SK-N-SH treated with all-trans-retinoic acid at 6 μM for 48 hours (cell line): ENCODE measurements around the gene LDHAL6B.

ENCODE experiments used
- ATAC-seq: fragments of 200-7000 bp; cut with Tn5 transposase; 3 replicates; pipeline ENCODE4 v1.9.1; 2020; ENCODE audit warnings: mild to moderate bottlenecking, moderate library complexity
- BACH2 ChIP-seq: fragments of 250-450 bp; sonication (Bioruptor Pico); IDR thresholded peaks from 2 replicates; pipeline ENCODE4 v1.9.0; 2021; ENCODE audit warnings: mild to moderate bottlenecking, borderline replicate concordance
- CREB5 ChIP-seq: fragments of 250-450 bp; sonication (Bioruptor Pico); IDR thresholded peaks from 2 replicates; pipeline ENCODE4 v1.5.1; 2020; ENCODE audit warnings: low read depth, mild to moderate bottlenecking, moderate library complexity
- CSDC2 ChIP-seq: fragments of 250-450 bp; sonication (Bioruptor Pico); IDR thresholded peaks from 2 replicates; pipeline ENCODE4 v1.5.0; 2020; ENCODE audit warnings: mild to moderate bottlenecking, moderate library complexity
- ESRRG ChIP-seq: fragments of 250-450 bp; sonication (Bioruptor Pico); IDR thresholded peaks from 2 replicates; pipeline ENCODE4 v1.6.1; 2021; ENCODE audit warnings: mild to moderate bottlenecking
- GLIS3 ChIP-seq: fragments of 250-450 bp; sonication (Bioruptor Pico); IDR thresholded peaks from 2 replicates; pipeline ENCODE4 v1.5.0; 2020; ENCODE audit warnings: mild to moderate bottlenecking, moderate library complexity
- ISL1 ChIP-seq: fragments of 250-450 bp; sonication (Bioruptor Pico); IDR thresholded peaks from 2 replicates; pipeline ENCODE4 v2.1.2; 2022; ENCODE audit warnings: mild to moderate bottlenecking, moderate library complexity
- OSR1 ChIP-seq: fragments of 250-450 bp; sonication (Bioruptor Pico); IDR thresholded peaks from 2 replicates; pipeline ENCODE4 v1.8.0; 2022; ENCODE audit warnings: moderate library complexity, mild to moderate bottlenecking, inconsistent platforms
- PATZ1 ChIP-seq: fragments of 250-450 bp; sonication (Bioruptor Pico); IDR thresholded peaks from 2 replicates; pipeline ENCODE4 v1.8.0; 2020; ENCODE audit warnings: mild to moderate bottlenecking, moderate library complexity, borderline replicate concordance
- PPARA ChIP-seq: fragments of 250-450 bp; sonication (Bioruptor Pico); IDR thresholded peaks from 2 replicates; pipeline ENCODE4 v1.5.0; 2020; ENCODE audit warnings: mild to moderate bottlenecking, borderline replicate concordance
- RARB ChIP-seq: fragments of 250-450 bp; sonication (Bioruptor Pico); IDR thresholded peaks from 2 replicates; pipeline ENCODE4 v1.8.0; 2021; ENCODE audit warnings: mild to moderate bottlenecking, moderate library complexity
- SNAI2 ChIP-seq: fragments of 250-450 bp; sonication (Bioruptor Pico); IDR thresholded peaks from 2 replicates; pipeline ENCODE4 v1.5.0; 2020; ENCODE audit warnings: mild to moderate bottlenecking, moderate library complexity
- TCF4 ChIP-seq: fragments of 250-450 bp; sonication (Bioruptor Pico); IDR thresholded peaks from 2 replicates; pipeline ENCODE4 v1.8.0; 2021; ENCODE audit warnings: mild to moderate bottlenecking, moderate library complexity, borderline replicate concordance
- TOX ChIP-seq: fragments of 250-450 bp; sonication (Bioruptor Pico); IDR thresholded peaks from 2 replicates; pipeline ENCODE4 v1.8.0; 2021; ENCODE audit warnings: mild to moderate bottlenecking, moderate library complexity, borderline replicate concordance
- ZC3H10 ChIP-seq: fragments of 250-450 bp; sonication (Bioruptor Pico); IDR thresholded peaks from 2 replicates; pipeline ENCODE4 v1.5.1; 2021; ENCODE audit warnings: mild to moderate bottlenecking, moderate library complexity
- ZFP3 ChIP-seq: fragments of 250-450 bp; sonication (Bioruptor Pico); IDR thresholded peaks from 2 replicates; pipeline ENCODE4 v1.5.0; 2020; ENCODE audit warnings: mild to moderate bottlenecking, moderate library complexity
- ZFP30 ChIP-seq: fragments of 450-650 bp; formaldehyde crosslinking; IDR thresholded peaks from 2 replicates; pipeline ENCODE4 v1.5.0; 2022; ENCODE audit warnings: mild to moderate bottlenecking, moderate library complexity
- ZNF565 ChIP-seq: fragments of 450-650 bp; formaldehyde crosslinking; conservative IDR thresholded peaks from 2 replicates; pipeline ENCODE4 v1.5.0; 2020; ENCODE audit warnings: low read depth, mild to moderate bottlenecking, moderate library complexity
- ZNF70 ChIP-seq: fragments of 450-650 bp; formaldehyde crosslinking; IDR thresholded peaks from 2 replicates; pipeline ENCODE4 v1.5.0; 2020; ENCODE audit warnings: mild to moderate bottlenecking, moderate library complexity
- ZNF8 ChIP-seq: fragments of 450-650 bp; formaldehyde crosslinking; IDR thresholded peaks from 2 replicates; pipeline ENCODE4 v1.5.0; 2020; ENCODE audit warnings: mild to moderate bottlenecking, moderate library complexity
- TF ChIP-seq, protein P1 (sequence below): fragments of 250-450 bp; sonication (Bioruptor Pico); IDR thresholded peaks from 2 replicates; pipeline ENCODE4 v1.5.0; 2020; ENCODE audit warnings: mild to moderate bottlenecking, moderate library complexity

Gene LDHAL6B

DNA sequence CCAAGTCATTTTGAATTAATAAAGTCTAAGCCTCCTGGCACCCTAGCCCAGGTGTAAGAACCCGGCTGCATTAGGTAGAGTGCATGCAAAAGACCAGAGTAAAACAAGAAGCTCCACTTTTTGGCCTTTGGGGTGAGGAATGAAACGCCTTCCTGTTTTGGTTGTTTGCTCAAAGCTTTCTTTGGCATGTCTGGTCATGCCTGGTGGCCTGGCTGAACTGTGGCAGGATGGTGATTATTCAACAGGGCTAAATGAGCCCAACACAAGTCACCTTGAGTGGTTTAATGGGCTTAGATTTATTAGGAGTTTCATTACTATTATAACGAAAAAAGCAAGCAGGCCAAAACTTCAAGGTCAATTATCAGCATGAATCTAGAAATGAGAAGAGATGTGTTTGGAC is 40.9 kb upstream of the LDHAL6B start:
- TF ChIP-seq SNAI2 (CRISPR knock-in tag), result no peak
- TF ChIP-seq PATZ1 (CRISPR knock-in tag), result no peak
- TF ChIP-seq, protein P1, sequence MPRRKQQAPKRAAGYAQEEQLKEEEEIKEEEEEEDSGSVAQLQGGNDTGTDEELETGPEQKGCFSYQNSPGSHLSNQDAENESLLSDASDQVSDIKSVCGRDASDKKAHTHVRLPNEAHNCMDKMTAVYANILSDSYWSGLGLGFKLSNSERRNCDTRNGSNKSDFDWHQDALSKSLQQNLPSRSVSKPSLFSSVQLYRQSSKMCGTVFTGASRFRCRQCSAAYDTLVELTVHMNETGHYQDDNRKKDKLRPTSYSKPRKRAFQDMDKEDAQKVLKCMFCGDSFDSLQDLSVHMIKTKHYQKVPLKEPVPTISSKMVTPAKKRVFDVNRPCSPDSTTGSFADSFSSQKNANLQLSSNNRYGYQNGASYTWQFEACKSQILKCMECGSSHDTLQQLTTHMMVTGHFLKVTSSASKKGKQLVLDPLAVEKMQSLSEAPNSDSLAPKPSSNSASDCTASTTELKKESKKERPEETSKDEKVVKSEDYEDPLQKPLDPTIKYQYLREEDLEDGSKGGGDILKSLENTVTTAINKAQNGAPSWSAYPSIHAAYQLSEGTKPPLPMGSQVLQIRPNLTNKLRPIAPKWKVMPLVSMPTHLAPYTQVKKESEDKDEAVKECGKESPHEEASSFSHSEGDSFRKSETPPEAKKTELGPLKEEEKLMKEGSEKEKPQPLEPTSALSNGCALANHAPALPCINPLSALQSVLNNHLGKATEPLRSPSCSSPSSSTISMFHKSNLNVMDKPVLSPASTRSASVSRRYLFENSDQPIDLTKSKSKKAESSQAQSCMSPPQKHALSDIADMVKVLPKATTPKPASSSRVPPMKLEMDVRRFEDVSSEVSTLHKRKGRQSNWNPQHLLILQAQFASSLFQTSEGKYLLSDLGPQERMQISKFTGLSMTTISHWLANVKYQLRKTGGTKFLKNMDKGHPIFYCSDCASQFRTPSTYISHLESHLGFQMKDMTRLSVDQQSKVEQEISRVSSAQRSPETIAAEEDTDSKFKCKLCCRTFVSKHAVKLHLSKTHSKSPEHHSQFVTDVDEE (CRISPR knock-in tag), result no peak
- TF ChIP-seq ISL1 (CRISPR knock-in tag), result no peak
- no peak for TF ChIP-seq RARB (CRISPR knock-in tag)
- TF ChIP-seq TOX, result no peak
- TF ChIP-seq ESRRG (CRISPR knock-in tag), result no peak
- TF ChIP-seq TCF4 (CRISPR knock-in tag), result no peak
- TF ChIP-seq ZC3H10 (CRISPR knock-in tag), result no peak
- TF ChIP-seq ZNF565 (CRISPR knock-in tag), result no peak
- TF ChIP-seq ZNF70, result no peak
- TF ChIP-seq CSDC2, result no peak
- no peak for TF ChIP-seq ZFP3 (CRISPR knock-in tag)
- no peak for TF ChIP-seq ZNF8 (CRISPR knock-in tag)
- no peak for TF ChIP-seq GLIS3 (CRISPR knock-in tag)
- ATAC-seq, result no peak

GRCh38 chr15:59166166-59166565 is 40.5 kb upstream of the LDHAL6B start:
- TF ChIP-seq ESRRG (CRISPR knock-in tag), result no peak
- no peak for TF ChIP-seq RARB (CRISPR knock-in tag)
- no peak for TF ChIP-seq CREB5 (CRISPR knock-in tag)
- TF ChIP-seq ZNF565 (CRISPR knock-in tag), result no peak
- TF ChIP-seq PPARA (CRISPR knock-in tag), result no peak
- no peak for TF ChIP-seq ZNF8 (CRISPR knock-in tag)
- no peak for ATAC-seq

DNA sequence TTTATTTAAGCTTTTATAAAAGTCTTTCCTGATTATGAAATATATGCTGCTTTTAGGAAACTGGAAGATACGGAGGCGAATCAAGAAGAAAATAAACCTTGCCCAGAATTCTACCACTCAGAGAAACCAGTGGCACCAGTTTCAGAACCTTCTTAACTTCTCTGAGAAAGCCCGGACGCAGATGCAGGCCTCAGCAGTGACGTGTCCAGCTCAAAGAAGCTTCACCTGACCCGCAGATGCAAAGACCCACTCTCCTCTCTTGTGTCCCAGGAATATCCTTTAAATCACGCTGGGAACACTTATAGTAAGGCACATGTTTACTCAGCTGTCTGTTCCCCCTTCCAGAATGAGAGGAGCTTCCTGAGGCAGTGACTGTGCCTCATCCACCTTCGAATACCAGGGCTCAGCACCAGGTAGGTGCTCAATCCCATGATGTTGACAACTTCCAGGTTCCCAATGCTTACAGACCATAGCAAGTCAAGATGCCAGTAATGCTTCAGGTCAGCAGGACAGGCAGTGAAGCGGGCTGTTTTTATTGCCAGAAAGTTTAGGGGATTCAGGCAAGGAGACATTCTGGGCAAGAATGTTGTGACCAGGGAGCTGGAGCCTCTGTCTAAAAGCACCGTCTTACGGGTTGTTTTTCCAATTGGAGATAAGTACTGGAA is 39.9 kb upstream of the LDHAL6B start:
- no peak for ATAC-seq
- TF ChIP-seq ZFP3 (CRISPR knock-in tag), result no peak
- TF ChIP-seq ZFP30 (CRISPR knock-in tag), result no peak
- no peak for TF ChIP-seq BACH2 (CRISPR knock-in tag)
- no peak for TF ChIP-seq ZNF8 (CRISPR knock-in tag)
- no peak for TF ChIP-seq ISL1 (CRISPR knock-in tag)
- no peak for TF ChIP-seq PPARA (CRISPR knock-in tag)
- no peak for TF ChIP-seq ZNF565 (CRISPR knock-in tag)
- TF ChIP-seq, protein P1 (CRISPR knock-in tag), result no peak
- TF ChIP-seq ZNF70, result no peak
- TF ChIP-seq ESRRG (CRISPR knock-in tag), result no peak
- no peak for TF ChIP-seq OSR1 (CRISPR knock-in tag)
- TF ChIP-seq PATZ1 (CRISPR knock-in tag), result no peak
- TF ChIP-seq RARB (CRISPR knock-in tag), result no peak
- TF ChIP-seq, all 23 proteins: peak for 0
